Stimulated activated CD4-positive, alpha-beta T cell treated with anti-CD3 and anti-CD28 coated beads, Interleukin-4, amount 100 ng/mL, for 24 hours (primary cell): ENCODE results near the gene PGBD1.

Source experiments
- DNase-seq: peaks from one replicate; pipeline ENCODE4 v3.0.0-alpha.2; 2020

PGBD1 gene

GRCh38 chr6:28281288-28282064 is at the start of gene PGBD1:
Gene PGBD1, plus strand, starts transcription at chr6:28281572. Its CDS starts 2,242 bp downstream, at chr6:28283814.
- DNase-seq = peak; percentile 54

GRCh38 chr6:28232785-28233184 is 48.6 kb upstream of the PGBD1 start:
- no peak for DNase-seq

- no peak for DNase-seq
Measured at GRCh38 chr6:28235912-28236452, 45.4 kb upstream of the PGBD1 start.

DNA sequence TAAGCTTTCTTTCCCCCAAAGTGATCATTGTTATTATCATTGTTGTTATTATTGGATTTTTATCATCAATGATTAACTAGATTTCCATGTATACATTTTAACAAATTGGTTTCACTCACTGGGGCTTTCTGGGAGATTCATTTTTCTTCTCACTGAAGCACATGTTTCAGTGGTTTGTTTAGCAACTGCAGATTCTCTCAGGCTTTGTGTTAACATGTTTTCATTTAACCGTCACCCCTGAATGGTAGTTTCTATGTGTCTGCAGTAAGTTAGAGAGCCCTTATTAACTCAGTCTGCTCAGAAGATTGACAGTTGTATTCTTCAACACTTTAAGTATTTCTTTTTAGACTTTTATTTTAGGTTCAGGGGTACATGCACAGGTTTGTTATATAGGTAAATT is 41.7 kb upstream of the PGBD1 start:
- DNase-seq = no peak

DNA sequence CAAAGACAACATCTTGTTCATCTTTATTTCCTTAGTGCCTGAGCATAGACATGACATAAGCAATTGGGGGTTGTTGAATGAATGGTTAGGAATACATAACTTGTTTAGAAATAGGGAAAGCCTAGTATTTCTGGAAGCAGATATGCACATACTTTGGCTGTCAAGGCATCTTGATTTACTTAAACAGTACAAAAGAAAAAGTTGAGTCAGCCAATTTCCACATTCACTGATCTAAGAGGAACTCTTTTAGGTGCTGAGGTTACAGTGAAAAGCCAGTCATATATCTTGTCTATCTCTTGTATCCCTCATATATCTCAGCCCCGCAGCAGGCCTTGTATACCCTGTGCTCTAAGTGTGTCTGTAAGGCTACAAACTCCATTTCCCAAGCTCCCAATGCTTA is 40.9 kb upstream of the PGBD1 start:
- no peak for DNase-seq

- DNase-seq = no peak
Measured at GRCh38 chr6:28243946-28244345, 37.4 kb upstream of the PGBD1 start.

GRCh38 chr6:28245206-28245941 is 36.0 kb upstream of the PGBD1 start:
- DNase-seq = no peak

DNA sequence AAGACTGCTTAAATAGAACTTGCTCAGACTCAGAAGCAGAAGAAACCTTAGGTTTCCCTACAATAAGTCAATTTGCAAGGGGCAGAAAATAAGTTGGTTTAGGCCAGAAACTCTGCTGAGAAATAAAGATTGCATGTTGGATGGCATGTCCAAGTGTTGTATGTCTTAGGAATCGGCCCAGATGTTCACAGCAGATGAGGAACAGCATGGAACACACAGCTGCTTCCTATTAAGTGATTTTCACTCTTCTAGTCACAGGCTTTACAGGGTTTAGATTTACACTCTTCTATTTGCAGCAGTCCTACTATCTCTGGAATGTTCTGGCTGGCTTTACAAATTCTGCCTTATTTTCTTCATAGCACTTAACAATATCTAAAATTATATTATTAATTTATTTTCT is 32.5 kb upstream of the PGBD1 start:
- DNase-seq = no peak

- no peak for DNase-seq
Measured at GRCh38 chr6:28250747-28251146, 30.6 kb upstream of the PGBD1 start.

DNA sequence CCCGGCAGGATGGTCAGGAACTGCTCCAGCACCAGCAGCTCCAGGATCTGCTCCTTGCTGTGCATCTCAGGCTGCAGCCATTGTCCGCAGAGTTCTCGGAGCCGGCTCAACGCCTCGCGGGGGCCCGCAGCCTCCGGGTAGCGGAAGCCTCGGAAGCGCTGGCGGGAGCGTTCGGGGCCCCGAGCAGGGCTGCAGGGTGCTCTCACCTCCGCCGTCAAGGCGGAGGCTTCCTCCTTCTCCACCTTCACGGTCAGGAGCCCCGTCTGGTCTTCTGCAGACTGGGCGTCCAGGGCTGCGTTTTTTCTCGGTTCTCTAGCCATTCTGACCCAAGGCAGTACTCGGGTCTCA is 29.7 kb upstream of the PGBD1 start:
- DNase-seq = peak; percentile 17

GRCh38 chr6:28252009-28252975 is 29.1 kb upstream of the PGBD1 start, which contains the start of gene ZKSCAN4:
Gene ZKSCAN4, minus strand, starts transcription at chr6:28252269. Its CDS starts 289 bp downstream, at chr6:28251980.
- peak; percentile 89 for DNase-seq

DNA sequence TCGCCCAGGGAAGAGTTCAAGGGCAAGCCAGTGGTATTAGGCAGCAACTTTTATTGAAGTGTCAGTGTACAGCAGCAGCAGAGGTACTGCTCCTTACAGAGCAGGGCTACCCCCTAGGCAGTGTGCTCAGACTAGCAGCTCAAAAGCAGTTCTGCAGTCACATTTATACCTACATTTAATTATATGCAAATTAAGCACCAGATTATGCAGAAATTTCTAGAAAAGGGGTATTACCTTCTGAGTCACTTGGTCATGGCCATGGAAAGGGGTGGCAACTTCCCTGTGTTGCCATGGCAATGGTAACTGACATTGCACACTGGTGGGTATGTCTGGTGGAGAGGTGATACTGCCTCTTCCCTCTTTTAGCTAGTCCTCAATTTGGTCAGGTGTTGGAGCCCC is 27.3 kb upstream of the PGBD1 start:
- no peak for DNase-seq

- no peak for DNase-seq
Measured at GRCh38 chr6:28257042-28257441, 24.3 kb upstream of the PGBD1 start.

- DNase-seq = peak; percentile 63
Measured at GRCh38 chr6:28258877-28259777, 22.2 kb upstream of the PGBD1 start, which contains the start of gene NKAPL. Gene NKAPL, plus strand, starts transcription at chr6:28259297. Its CDS starts 75 bp downstream, at chr6:28259372.

DNA sequence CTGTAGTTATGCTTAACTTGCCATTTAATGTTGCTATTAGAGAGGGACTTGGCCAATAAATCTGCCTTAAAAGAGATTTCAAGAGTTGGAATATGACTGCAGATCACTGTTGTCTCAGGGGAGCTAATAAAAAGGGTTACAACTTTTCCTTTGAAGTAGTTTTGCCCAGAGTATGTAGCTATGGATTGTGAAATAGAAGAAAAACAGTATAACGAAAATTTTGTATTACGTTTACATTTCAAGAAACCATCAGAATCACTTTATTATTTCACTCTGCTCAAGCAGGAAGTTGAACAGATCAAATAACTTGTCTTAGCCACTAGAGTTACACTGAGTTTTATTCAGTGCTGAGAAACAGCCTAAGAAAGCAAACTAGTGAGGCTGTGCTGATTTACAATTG is 17.4 kb upstream of the PGBD1 start:
- DNase-seq = no peak

DNA sequence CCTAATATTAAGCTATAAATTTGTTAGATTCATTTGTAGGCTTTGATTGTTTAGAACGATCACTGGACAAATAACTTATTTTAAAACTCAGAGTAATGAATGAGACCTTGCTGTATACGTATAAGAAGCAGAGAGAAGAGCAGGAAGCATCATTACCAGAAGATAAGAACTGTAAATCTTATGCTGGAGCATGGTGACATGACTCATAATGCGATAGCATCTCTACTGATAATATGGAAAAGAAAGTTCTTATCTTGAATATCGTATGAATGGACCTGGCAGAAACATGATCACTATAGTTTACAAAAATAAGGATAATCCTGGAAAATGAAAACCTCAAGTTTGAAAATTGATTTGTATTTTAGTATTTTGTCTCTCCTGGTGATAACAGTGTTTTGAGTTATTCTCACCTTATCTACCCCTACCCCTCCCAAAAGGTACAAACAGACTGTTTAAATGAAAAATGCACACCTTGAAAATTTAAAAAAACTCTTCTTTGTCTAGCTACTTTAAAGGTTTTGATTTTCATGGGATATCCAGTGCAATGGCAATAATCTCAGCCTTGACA is 16.5 kb upstream of the PGBD1 start:
- DNase-seq = no peak

DNA sequence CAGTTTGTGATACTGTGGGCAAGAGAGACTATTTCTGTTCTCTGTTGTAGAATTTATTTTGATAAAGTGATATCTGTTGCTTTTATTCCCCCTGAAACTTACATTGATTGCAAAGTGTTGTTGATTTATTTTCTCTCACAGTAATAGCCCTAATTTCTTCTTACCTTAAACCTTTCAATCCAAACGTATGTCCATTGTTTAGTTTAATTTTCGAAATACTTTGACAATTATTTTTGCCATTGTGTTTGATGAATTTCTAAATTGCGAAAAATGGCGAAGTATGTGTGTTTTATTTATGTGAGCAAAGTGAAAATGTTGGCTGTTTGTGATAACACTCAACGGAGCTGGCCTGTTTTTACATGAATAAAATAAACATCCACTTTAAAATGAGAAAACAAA is 14.8 kb upstream of the PGBD1 start:
- DNase-seq = no peak

- DNase-seq = peak; percentile 88
Measured at GRCh38 chr6:28266962-28267694, 14.2 kb upstream of the PGBD1 start, which contains the start of gene ZSCAN26. Gene ZSCAN26, plus strand, starts transcription at chr6:28267143. Its CDS starts 4,777 bp downstream, at chr6:28271920.

- no peak for DNase-seq
Measured at GRCh38 chr6:28267695-28268059, 13.7 kb upstream of the PGBD1 start.

- peak; percentile 23 for DNase-seq
Measured at GRCh38 chr6:28269492-28269891, 11.9 kb upstream of the PGBD1 start.
